Thyroid gland (tissue), 4 donors: Measurements from ENCODE around the gene SUSD3. TPM values are rescaled to one million over a fixed set of nuclear protein-coding genes. Genes with fewer than 3 reads are reported as not detected.

ENCODE experiments used
- DNase-seq, 2 donors: peaks; one replicate each; pipeline ENCODE4 v3.0.0-alpha.2; 2019
- H3K27ac ChIP-seq, 3 donors: fragments of 200-600 bp; sonication (generic); 1 replicate in 2 of 3; 2 replicates in 1 of 3; pipeline ENCODE4 v1.5.1; 2016 to 2019; ENCODE audit warnings: mild to moderate bottlenecking in 1 of 3, moderate library complexity in 1 of 3
- H3K27me3 ChIP-seq: fragments of 200-600 bp; sonication (generic); one replicate; pipeline ENCODE4 v1.5.1; 2019
- H3K36me3 ChIP-seq, 2 donors: fragments of 200-600 bp; sonication (generic); one replicate each; pipeline ENCODE4 v1.5.1; 2016 to 2019
- H3K4me1 ChIP-seq, 2 donors: fragments of 200-600 bp; sonication (generic); one replicate each; pipeline ENCODE4 v1.5.1; 2017 to 2019
- H3K4me3 ChIP-seq, 3 donors: fragments of 200-600 bp; sonication (generic); replicated peaks in 1 of 3; 1 replicate in 2 of 3; 2 replicates in 1 of 3; pipeline ENCODE4 v1.5.1; 2016; ENCODE audit warnings: mild to moderate bottlenecking in 1 of 3
- H3K9me3 ChIP-seq: fragments of 200-600 bp; sonication (generic); one replicate; pipeline ENCODE4 v1.5.1; 2017
- CTCF ChIP-seq, 6 experiments: fragments of 200-600 bp in 3 of 6; fragments of 450-650 bp in 3 of 6; sonication (generic) in 3 of 6; IDR thresholded peaks; one replicate each; pipeline ENCODE4 v1.5.1; 2016 to 2019; ENCODE audit warnings: antibody characterized with exemption in 6 of 6, mild to moderate bottlenecking in 2 of 6, inconsistent platforms in 1 of 6, moderate library complexity in 1 of 6
- POLR2A ChIP-seq, 2 donors: fragments of 450-650 bp; IDR thresholded peaks; one replicate each; pipeline ENCODE4 v1.6.1; 2017; ENCODE audit warnings: antibody characterized with exemption in 2 of 2, mild to moderate bottlenecking in 2 of 2, moderate library complexity in 1 of 2
- WGBS, 2 donors: methylation state at CpG; one replicate each; pipeline ENCODE4 v1.1.5; 2017; 5-methylcytosine and 5-hydroxymethylcytosine counted together
- intact Hi-C: fragments of 100-400 bp; cut with DNase I; formaldehyde crosslinking; loops from one replicate; pipeline ENCODE4 v1.15.1; 2023
- total RNA-seq, 4 donors: library from RNA; depleted of rRNA; stranded (reverse); fragments of >200 nt; gene quantifications; one replicate each; pipeline ENCODE4 v1.2.3, GENCODE V29; 2016

The SUSD3 gene
- total RNA-seq, 4 donors from 2014 or later: 3.6 to 12.6 (median 5.5) TPM

GRCh38 chr9:93095205-93096130 is 37.0 kb downstream of the SUSD3 start:
- 8 to 32% methylated on average over 13 of the region's 95 CpGs for WGBS, 2 donors
- intact Hi-C loops: no loop called here
- peaks cover 32 to 59% of the 10 kb centered on the region in 2 donors for H3K4me1 ChIP-seq
- TF ChIP-seq CTCF (IDR thresholded peaks at IDR 0.05): no peak
- TF ChIP-seq POLR2A (IDR thresholded peaks at IDR 0.05): peak; percentile 45 to 82
- H3K9me3 ChIP-seq: no peaks in the 10 kb centered on the region
- H3K4me3 ChIP-seq: peak overlapping the region in 1 of 3 donors; percentile 92
- DNase-seq: peak; percentile 100
- H3K27me3 ChIP-seq: no peaks in the 10 kb centered on the region
- peak overlapping the region; percentile 92 to 94 (median 94) for H3K27ac ChIP-seq
- H3K36me3 ChIP-seq: no peaks in the 10 kb centered on the region

- peak; percentile 70 to 77 for DNase-seq
- Histone ChIP-seq H3K27ac (peak within 1 kb of the TSS; percentile 92 to 94 (median 94)), H3K4me1 (peaks cover 32 to 59% of the 10 kb centered on the region in 2 donors), H3K9me3 (no peaks in the 10 kb centered on the region), H3K4me3 (peak within 1 kb of the TSS; percentile 77 to 96 (median 92)), H3K36me3 (no peaks in the 10 kb centered on the region), H3K27me3 (no peaks in the 10 kb centered on the region)
- TF ChIP-seq CTCF (IDR thresholded peaks at IDR 0.05): peak in 1 of 6 experiments; percentile 4
- peak; percentile 87 to 98 for TF ChIP-seq POLR2A (IDR thresholded peaks at IDR 0.05)
- intact Hi-C loops: no loop called here
- WGBS, 2 donors: 0% methylated on average over 9 to 15 of the region's 65 CpGs
Measured at GRCh38 chr9:93096131-93096802, 37.8 kb downstream of the SUSD3 start, which contains the start of gene CARD19. Gene CARD19, plus strand, starts transcription at chr9:93096217. Its CDS starts 129 bp downstream, at chr9:93096346.

- no peaks in the 10 kb centered on the region for H3K9me3 ChIP-seq
- DNase-seq: no peak
- no peaks in the 10 kb centered on the region for H3K27me3 ChIP-seq
- no peak for TF ChIP-seq CTCF (IDR thresholded peaks at IDR 0.05)
- TF ChIP-seq POLR2A (IDR thresholded peaks at IDR 0.05): no peak
- peak overlapping the region; percentile 77 to 96 (median 92) for H3K4me3 ChIP-seq
- H3K27ac ChIP-seq: peak overlapping the region; percentile 78 to 94 (median 80)
- H3K36me3 ChIP-seq: no peaks in the 10 kb centered on the region
- peaks cover 32 to 59% of the 10 kb centered on the region in 2 donors for H3K4me1 ChIP-seq
- intact Hi-C loops: no loop called here
- WGBS, 2 donors: 8 to 46% methylated on average over 5 to 8 of the region's 16 CpGs
Measured at GRCh38 chr9:93096811-93097382, 38.4 kb downstream of the SUSD3 start.

GRCh38 chr9:93097511-93098201 is 39.2 kb downstream of the SUSD3 start:
- DNase-seq: no peak
- H3K4me1 ChIP-seq: peaks cover 32 to 58% of the 10 kb centered on the region in 2 donors

More at GRCh38 chr9:93097511-93098201, 39.2 kb downstream of the SUSD3 start:
- Histone ChIP-seq H3K27me3 (no peaks in the 10 kb centered on the region), H3K4me3 (peak overlapping the region in 1 of 3 donors; percentile 92), H3K27ac (peak overlapping the region; percentile 78 to 94 (median 80)), H3K9me3 (no peaks in the 10 kb centered on the region), H3K36me3 (no peaks in the 10 kb centered on the region)
- intact Hi-C loops: no loop called here
- WGBS, 2 donors: 78 to 80% methylated on average over 10 to 11 of the region's 11 CpGs
- TF ChIP-seq CTCF (IDR thresholded peaks at IDR 0.05) (no peak), POLR2A (IDR thresholded peaks at IDR 0.05) (no peak)
